HG03575 (cell line): ENCODE measurements around the gene TCAF1.
"Not testable (repeated sequence)": the region's sequence is repeated elsewhere in the genome, so short reads cannot be mapped to it uniquely, and the experiment has no call there.

Experiments
- ATAC-seq: cut with Tn5 transposase; IDR thresholded peaks from one replicate; pipeline ENCODE4 v1.9.1; 2021; ENCODE audit not compliant: unreplicated experiment, insufficient number of reproducible peaks, low FRiP score; ENCODE audit errors: extremely low read depth

TCAF1 gene

GRCh38 chr7:143816471-143817133, 85.4 kb downstream of the TCAF1 start:
- not testable (repeated sequence) for ATAC-seq

GRCh38 chr7:143810639-143811038, 91.3 kb downstream of the TCAF1 start:
- ATAC-seq = not testable (repeated sequence)

- ATAC-seq = not testable (repeated sequence)
Measured at GRCh38 chr7:143806664-143807071, 95.3 kb downstream of the TCAF1 start.
